ENCODE measurements around the gene TTYH2. TPM values are rescaled to one million over a fixed set of nuclear protein-coding genes. Genes with fewer than 3 reads are reported as not detected.

The TTYH2 gene
- polyA plus RNA-seq, 1 of the 3 experiments (the other 2 are of a cell fraction) = 16.1 TPM

DNA sequence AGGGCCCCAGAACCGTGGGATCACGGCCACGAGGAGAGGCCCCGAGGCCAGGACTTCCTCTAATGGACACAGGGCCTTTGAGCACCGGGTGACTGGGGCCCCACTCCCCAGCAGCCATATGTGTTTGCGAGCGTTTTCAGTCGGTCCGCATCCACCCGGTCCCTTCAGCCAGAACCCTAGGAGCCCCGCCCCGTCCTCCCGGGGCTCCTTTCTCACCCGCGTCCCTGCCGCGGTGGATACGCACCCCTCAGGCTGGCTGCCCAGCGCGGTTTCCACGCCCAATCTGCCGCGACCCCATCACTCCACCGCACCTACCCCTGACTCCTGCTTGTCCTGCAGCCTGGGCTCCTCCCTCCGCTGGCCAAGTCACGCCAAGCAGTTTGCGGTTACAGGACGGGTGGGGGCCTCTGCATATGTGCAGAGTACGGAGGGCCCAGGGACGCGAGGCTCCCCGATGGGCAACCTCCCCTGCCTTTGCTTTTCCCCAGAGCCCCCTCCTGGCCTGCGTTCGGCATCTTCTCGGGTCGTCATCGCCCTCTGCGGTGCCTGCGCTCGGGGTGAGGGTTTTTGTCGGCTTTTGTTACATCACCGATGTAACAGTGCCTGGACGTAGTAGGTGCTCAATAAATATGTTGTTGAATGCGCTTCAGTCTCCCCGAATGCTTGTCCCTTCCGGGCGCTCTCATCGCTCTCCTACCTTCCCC lies 1.0 kb upstream of the TTYH2 start:
- no peaks in the 10 kb centered on the region for H3K9me2 ChIP-seq
- WGBS (ENCODE audit: low lambda C conversion rate) = 92% methylated on average over 47 of the region's 48 CpGs
- peak overlapping the region; percentile 97 for H3K4me2 ChIP-seq
- H3K4me1 ChIP-seq (ENCODE audit: control insufficient read depth in 1 of 2, insufficient read depth in 2 of 2, low read depth in 1 of 2, low read length in 1 of 2) = peaks cover 5 to 82% of the 10 kb centered on the region in 2 experiments; a peak in 3 of 4 replicates
- TF ChIP-seq NFIC (IDR thresholded peaks at IDR 0.05; ENCODE audit: borderline replicate concordance) (no peak), TAF1 (IDR thresholded peaks at IDR 0.05; ENCODE audit: borderline replicate concordance, low read depth, low read length) (no peak), TCF12 (IDR thresholded peaks at IDR 0.05) (no peak), RCOR1 (IDR thresholded peaks at IDR 0.05; ENCODE audit: low read length) (no peak), EP300 (IDR thresholded peaks at IDR 0.05; ENCODE audit: borderline replicate concordance in 1 of 2, low read depth in 1 of 2, low read length in 1 of 2) (no peak), FOXM1 (IDR thresholded peaks at IDR 0.05; ENCODE audit: low read depth) (no peak), RAD21 (IDR thresholded peaks at IDR 0.05; ENCODE audit: low read length) (no peak), GATA2 (CRISPR knock-in tag; IDR thresholded peaks at IDR 0.05) (no peak), SMC3 (IDR thresholded peaks at IDR 0.05; ENCODE audit: low read depth, low read length) (no peak), MXI1 (IDR thresholded peaks at IDR 0.05; ENCODE audit: low read depth, low read length) (no peak), NRF1 (IDR thresholded peaks at IDR 0.05; ENCODE audit: low read depth, low read length) (no peak), FOSL2 (IDR thresholded peaks at IDR 0.05; ENCODE audit: borderline replicate concordance, low read depth) (no peak), YY1 (IDR thresholded peaks at IDR 0.05; ENCODE audit: low read depth) (no peak), SIN3A (IDR thresholded peaks at IDR 0.05; ENCODE audit: borderline replicate concordance, low read depth, low read length) (no peak)
- TF ChIP-seq, protein P1, sequence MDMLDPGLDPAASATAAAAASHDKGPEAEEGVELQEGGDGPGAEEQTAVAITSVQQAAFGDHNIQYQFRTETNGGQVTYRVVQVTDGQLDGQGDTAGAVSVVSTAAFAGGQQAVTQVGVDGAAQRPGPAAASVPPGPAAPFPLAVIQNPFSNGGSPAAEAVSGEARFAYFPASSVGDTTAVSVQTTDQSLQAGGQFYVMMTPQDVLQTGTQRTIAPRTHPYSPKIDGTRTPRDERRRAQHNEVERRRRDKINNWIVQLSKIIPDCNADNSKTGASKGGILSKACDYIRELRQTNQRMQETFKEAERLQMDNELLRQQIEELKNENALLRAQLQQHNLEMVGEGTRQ (IDR thresholded peaks at IDR 0.05; ENCODE audit: borderline replicate concordance, low read depth, low read length) = no peak
- TF ChIP-seq, protein P2, sequence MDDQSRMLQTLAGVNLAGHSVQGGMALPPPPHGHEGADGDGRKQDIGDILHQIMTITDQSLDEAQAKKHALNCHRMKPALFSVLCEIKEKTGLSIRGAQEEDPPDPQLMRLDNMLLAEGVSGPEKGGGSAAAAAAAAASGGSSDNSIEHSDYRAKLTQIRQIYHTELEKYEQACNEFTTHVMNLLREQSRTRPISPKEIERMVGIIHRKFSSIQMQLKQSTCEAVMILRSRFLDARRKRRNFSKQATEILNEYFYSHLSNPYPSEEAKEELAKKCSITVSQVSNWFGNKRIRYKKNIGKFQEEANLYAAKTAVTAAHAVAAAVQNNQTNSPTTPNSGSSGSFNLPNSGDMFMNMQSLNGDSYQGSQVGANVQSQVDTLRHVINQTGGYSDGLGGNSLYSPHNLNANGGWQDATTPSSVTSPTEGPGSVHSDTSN (IDR thresholded peaks at IDR 0.05) = no peak
- TF ChIP-seq, protein P3, sequence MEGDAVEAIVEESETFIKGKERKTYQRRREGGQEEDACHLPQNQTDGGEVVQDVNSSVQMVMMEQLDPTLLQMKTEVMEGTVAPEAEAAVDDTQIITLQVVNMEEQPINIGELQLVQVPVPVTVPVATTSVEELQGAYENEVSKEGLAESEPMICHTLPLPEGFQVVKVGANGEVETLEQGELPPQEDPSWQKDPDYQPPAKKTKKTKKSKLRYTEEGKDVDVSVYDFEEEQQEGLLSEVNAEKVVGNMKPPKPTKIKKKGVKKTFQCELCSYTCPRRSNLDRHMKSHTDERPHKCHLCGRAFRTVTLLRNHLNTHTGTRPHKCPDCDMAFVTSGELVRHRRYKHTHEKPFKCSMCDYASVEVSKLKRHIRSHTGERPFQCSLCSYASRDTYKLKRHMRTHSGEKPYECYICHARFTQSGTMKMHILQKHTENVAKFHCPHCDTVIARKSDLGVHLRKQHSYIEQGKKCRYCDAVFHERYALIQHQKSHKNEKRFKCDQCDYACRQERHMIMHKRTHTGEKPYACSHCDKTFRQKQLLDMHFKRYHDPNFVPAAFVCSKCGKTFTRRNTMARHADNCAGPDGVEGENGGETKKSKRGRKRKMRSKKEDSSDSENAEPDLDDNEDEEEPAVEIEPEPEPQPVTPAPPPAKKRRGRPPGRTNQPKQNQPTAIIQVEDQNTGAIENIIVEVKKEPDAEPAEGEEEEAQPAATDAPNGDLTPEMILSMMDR (IDR thresholded peaks at IDR 0.05) = no peak
- TF ChIP-seq, protein P4, sequence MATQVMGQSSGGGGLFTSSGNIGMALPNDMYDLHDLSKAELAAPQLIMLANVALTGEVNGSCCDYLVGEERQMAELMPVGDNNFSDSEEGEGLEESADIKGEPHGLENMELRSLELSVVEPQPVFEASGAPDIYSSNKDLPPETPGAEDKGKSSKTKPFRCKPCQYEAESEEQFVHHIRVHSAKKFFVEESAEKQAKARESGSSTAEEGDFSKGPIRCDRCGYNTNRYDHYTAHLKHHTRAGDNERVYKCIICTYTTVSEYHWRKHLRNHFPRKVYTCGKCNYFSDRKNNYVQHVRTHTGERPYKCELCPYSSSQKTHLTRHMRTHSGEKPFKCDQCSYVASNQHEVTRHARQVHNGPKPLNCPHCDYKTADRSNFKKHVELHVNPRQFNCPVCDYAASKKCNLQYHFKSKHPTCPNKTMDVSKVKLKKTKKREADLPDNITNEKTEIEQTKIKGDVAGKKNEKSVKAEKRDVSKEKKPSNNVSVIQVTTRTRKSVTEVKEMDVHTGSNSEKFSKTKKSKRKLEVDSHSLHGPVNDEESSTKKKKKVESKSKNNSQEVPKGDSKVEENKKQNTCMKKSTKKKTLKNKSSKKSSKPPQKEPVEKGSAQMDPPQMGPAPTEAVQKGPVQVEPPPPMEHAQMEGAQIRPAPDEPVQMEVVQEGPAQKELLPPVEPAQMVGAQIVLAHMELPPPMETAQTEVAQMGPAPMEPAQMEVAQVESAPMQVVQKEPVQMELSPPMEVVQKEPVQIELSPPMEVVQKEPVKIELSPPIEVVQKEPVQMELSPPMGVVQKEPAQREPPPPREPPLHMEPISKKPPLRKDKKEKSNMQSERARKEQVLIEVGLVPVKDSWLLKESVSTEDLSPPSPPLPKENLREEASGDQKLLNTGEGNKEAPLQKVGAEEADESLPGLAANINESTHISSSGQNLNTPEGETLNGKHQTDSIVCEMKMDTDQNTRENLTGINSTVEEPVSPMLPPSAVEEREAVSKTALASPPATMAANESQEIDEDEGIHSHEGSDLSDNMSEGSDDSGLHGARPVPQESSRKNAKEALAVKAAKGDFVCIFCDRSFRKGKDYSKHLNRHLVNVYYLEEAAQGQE (IDR thresholded peaks at IDR 0.05; ENCODE audit: low read depth, low read length) = no peak
- TF ChIP-seq, protein P5, sequence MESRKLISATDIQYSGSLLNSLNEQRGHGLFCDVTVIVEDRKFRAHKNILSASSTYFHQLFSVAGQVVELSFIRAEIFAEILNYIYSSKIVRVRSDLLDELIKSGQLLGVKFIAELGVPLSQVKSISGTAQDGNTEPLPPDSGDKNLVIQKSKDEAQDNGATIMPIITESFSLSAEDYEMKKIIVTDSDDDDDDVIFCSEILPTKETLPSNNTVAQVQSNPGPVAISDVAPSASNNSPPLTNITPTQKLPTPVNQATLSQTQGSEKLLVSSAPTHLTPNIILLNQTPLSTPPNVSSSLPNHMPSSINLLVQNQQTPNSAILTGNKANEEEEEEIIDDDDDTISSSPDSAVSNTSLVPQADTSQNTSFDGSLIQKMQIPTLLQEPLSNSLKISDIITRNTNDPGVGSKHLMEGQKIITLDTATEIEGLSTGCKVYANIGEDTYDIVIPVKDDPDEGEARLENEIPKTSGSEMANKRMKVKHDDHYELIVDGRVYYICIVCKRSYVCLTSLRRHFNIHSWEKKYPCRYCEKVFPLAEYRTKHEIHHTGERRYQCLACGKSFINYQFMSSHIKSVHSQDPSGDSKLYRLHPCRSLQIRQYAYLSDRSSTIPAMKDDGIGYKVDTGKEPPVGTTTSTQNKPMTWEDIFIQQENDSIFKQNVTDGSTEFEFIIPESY (IDR thresholded peaks at IDR 0.05; ENCODE audit: borderline replicate concordance, low read depth) = no peak
- H3K36me3 ChIP-seq (replicated peaks in 1 of 2; ENCODE audit: control insufficient read depth in 1 of 2, insufficient read depth in 2 of 2, low read length in 1 of 2) = peaks cover 33 to 35% of the 10 kb centered on the region in 2 experiments
- POLR2A ChIA-PET = interaction anchor here (0.8 to 1.7 kb wide), 5 partner anchors 8 to 84 kb away, joined by 3 to 7 read pairs (median 5); partner anchors contain the start of gene RPL38
- CTCF ChIA-PET = interaction anchor here (0.7 to 4.5 kb wide), 20 partner anchors 9 to 245 kb away, joined by 3 to 30 read pairs (median 4); partner anchors contain the start of gene RPL38
- peak overlapping the region; percentile 55 to 69; a peak in 3 of 4 replicates for H3K4me3 ChIP-seq (ENCODE audit: low read depth in 2 of 2, low read length in 1 of 2)
- no peaks in the 10 kb centered on the region for H3K9me3 ChIP-seq
- H3K79me2 ChIP-seq (ENCODE audit: insufficient read depth) = peaks cover 18% of the 10 kb centered on the region
- peaks cover 35% of the 10 kb centered on the region for H4K20me1 ChIP-seq (ENCODE audit: insufficient read depth)
- peak overlapping the region; percentile 93 for H2AFZ ChIP-seq (ENCODE audit: low read depth)
- no peak for DNase-seq
- peak overlapping the region; percentile 67; the same call in 1 of the 2 replicates for H3K9ac ChIP-seq
- H3K27ac ChIP-seq (ENCODE audit: low read depth in 2 of 2, low read length in 1 of 2) = peak overlapping the region; percentile 57 to 74; a peak in 3 of 4 replicates
- H3K27me3 ChIP-seq (ENCODE audit: insufficient read depth) = no peaks in the 10 kb centered on the region
- peaks cover 43% of the 10 kb centered on the region for H3F3A ChIP-seq (replicated peaks; ENCODE audit: insufficient read depth)

Data from SK-N-SH (cell line).